PFSK-1 (cell line): ENCODE data around the gene PRAMEF14. TPM values are rescaled to one million over a fixed set of nuclear protein-coding genes. Genes with fewer than 3 reads are reported as not detected.
"Not testable (repeated sequence)": the region's sequence is repeated elsewhere in the genome, so short reads cannot be mapped to it uniquely, and the experiment has no call there.

Experiments used
- FOXP2 ChIP-seq: optimal IDR thresholded peaks from 2 replicates; pipeline ENCODE3; 2011; ENCODE audit warnings: borderline replicate concordance, control low read depth, inconsistent platforms; ENCODE audit not compliant: insufficient read depth; ENCODE audit errors: extremely low read length, extremely low read depth
- POLR2AphosphoS5 ChIP-seq: IDR thresholded peaks from 2 replicates; pipeline ENCODE4 v1.6.1; 2012; ENCODE audit warnings: low read depth, mild to moderate bottlenecking, control low read depth, low read length, moderate library complexity
- SIN3A ChIP-seq: IDR thresholded peaks from 2 replicates; pipeline ENCODE4 v1.6.1; 2012; ENCODE audit warnings: mild to moderate bottlenecking, low read length, moderate library complexity, borderline replicate concordance; ENCODE audit not compliant: insufficient read depth
- TAF1 ChIP-seq: IDR thresholded peaks from 2 replicates; pipeline ENCODE4 v1.6.1; 2012; ENCODE audit warnings: low read length, control low read depth, borderline replicate concordance; ENCODE audit not compliant: insufficient read depth
- polyA plus RNA-seq: library from polyadenylated mRNA; unstranded; fragments of >200 nt; gene quantifications from one replicate; pipeline ENCODE4 v1.2.1, GENCODE V29; 2012; ENCODE audit warnings: low read depth, missing spikeins; ENCODE audit not compliant: insufficient read length
- TF ChIP-seq, protein P1 (sequence below), 2 experiments: IDR thresholded peaks; 2 replicates each; pipeline versions ENCODE4 v1.6.1 to v1.8.0; 2011 to 2012; ENCODE audit warnings: low read depth in 2 of 2, low read length in 2 of 2, control low read depth in 1 of 2, inconsistent platforms in 1 of 2, mild to moderate bottlenecking in 1 of 2, moderate library complexity in 1 of 2; ENCODE audit not compliant: insufficient read depth in 1 of 2

The PRAMEF14 gene, protein sequence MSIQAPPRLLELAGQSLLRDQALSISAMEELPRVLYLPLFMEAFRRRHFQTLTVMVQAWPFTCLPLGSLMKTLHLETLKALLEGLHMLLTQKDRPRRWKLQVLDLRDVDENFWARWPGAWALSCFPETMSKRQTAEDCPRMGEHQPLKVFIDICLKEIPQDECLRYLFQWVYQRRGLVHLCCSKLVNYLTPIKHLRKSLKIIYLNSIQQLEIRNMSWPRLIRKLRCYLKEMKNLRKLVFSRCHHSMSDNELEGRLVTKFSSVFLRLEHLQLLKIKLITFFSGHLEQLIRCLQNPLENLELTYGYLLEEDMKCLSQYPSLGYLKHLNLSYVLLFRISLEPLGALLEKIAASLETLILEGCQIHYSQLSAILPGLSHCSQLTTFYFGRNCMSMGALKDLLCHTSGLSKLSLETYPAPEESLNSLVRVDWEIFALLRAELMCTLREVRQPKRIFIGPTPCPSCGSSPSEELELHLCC
- not detected for polyA plus RNA-seq

DNA sequence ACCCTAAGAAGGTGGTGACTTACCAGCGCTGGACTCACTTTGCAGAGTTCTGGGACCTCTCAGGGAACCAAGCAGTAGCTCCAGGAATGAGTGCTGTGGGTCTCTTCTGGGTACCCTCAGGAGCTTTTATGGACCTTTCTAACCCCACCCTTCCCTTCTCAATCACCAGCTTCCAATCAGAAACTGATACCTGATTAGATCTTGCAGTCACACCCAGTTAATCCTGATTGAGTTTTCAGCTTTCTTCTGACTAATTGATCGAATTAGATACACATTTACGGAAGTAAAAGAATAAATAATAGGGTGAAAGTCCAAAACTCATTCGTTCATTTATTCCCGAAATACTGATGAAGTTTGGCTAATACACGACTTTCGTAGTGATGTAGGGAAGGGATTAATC lies at the start of gene PRAMEF14:
TSS of gene PRAMEF14 (minus strand) at position 101 of the 400 bp plus-strand sequence. CDS start 1,820 bp downstream, outside the sequence.
- TF ChIP-seq, protein P1, sequence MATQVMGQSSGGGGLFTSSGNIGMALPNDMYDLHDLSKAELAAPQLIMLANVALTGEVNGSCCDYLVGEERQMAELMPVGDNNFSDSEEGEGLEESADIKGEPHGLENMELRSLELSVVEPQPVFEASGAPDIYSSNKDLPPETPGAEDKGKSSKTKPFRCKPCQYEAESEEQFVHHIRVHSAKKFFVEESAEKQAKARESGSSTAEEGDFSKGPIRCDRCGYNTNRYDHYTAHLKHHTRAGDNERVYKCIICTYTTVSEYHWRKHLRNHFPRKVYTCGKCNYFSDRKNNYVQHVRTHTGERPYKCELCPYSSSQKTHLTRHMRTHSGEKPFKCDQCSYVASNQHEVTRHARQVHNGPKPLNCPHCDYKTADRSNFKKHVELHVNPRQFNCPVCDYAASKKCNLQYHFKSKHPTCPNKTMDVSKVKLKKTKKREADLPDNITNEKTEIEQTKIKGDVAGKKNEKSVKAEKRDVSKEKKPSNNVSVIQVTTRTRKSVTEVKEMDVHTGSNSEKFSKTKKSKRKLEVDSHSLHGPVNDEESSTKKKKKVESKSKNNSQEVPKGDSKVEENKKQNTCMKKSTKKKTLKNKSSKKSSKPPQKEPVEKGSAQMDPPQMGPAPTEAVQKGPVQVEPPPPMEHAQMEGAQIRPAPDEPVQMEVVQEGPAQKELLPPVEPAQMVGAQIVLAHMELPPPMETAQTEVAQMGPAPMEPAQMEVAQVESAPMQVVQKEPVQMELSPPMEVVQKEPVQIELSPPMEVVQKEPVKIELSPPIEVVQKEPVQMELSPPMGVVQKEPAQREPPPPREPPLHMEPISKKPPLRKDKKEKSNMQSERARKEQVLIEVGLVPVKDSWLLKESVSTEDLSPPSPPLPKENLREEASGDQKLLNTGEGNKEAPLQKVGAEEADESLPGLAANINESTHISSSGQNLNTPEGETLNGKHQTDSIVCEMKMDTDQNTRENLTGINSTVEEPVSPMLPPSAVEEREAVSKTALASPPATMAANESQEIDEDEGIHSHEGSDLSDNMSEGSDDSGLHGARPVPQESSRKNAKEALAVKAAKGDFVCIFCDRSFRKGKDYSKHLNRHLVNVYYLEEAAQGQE (IDR thresholded peaks at IDR 0.05; ENCODE audit: insufficient read depth in 1 of 2, low read depth in 2 of 2, low read length in 2 of 2), result not testable (repeated sequence)
- TF ChIP-seq FOXP2, POLR2AphosphoS5: not testable (repeated sequence)

DNA sequence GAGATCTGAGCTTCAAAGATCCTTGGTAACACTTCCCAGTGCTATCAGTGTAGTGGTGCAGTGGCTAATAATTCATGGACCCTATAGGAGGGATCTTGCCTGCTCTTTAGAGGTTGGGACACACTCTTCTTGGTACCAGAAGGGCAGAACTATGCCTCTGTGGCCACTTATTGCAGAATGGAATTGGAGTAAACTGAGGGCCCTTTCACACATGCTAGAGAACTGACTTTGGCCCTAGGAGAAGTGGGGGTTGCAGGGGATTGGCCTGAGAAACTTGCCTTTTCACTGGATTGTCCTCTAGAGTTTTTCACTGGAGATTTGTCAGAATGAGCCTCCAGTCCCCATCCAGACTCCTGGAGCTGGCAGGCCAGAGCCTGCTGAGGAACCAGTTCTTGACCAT lies 42.4 kb upstream of the PRAMEF14 start, which contains the start of gene PRAMEF17:
TSS of gene PRAMEF17 (plus strand) at position 301 of the 400 bp plus-strand sequence. CDS start at position 327, 26 bp downstream.
- TF ChIP-seq TAF1, SIN3A, FOXP2: not testable (repeated sequence)

DNA sequence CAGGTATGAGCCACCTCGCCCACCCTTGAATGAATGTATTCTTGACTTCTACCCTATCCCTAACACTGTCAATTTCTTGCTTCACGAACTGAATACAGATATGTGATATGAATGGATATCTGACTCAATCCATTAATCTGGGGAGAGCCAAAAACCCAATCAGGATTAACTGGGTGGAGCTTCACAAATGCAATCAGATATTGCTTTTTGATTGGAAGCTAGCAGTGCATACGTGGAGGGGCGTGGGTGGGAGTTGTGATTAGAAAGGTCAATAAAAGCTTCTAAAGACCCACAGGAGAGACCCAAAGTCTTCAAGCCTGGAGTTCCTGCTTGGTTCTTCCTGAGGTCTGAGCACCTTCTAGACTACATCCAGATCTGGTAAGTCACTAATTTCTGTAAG lies 31.7 kb downstream of the PRAMEF14 start, which contains the start of gene PRAMEF15:
TSS of gene PRAMEF15 (plus strand) at position 301 of the 400 bp plus-strand sequence. CDS start 2,827 bp downstream, outside the sequence.
- TF ChIP-seq POLR2AphosphoS5, TAF1, FOXP2: not testable (repeated sequence)

DNA sequence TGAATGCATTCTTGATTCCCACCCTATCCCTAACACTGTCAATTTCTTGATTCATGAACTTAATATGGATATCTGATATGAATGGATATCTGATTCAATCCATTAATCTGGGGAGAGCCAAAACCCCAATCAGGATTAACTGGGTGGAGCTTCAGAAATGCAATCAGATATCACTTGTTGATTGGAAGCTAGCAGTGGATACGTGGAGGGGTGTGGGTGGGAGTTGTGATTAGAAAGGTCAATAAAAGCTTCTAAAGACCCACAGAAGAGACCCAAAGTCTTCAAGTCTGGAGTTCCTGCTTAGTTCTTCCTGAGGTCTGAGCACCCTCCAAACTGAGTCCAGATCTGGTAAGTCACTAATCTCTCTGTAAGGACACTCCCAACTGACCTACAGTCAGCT lies 43.7 kb downstream of the PRAMEF14 start, which contains the start of gene PRAMEF33:
TSS of gene PRAMEF33 (plus strand) at position 301 of the 400 bp plus-strand sequence. CDS start 2,416 bp downstream, outside the sequence.
- not testable (repeated sequence) for TF ChIP-seq POLR2AphosphoS5, SIN3A, FOXP2
